Fibroblast of upper back skin (primary cell): ENCODE measurements around the gene ENTPD2.

Experiments
- DNase-seq: peaks from one replicate; pipeline ENCODE4 v3.0.0-alpha.2; 2013

ENTPD2 gene

GRCh38 chr9:137078701-137079400 lies 25.0 kb upstream of the ENTPD2 start:
- DNase-seq = no peak

- no peak for DNase-seq
Observed at GRCh38 chr9:137077758-137078693, 24.2 kb upstream of the ENTPD2 start.

GRCh38 chr9:137077010-137077747 lies 23.3 kb upstream of the ENTPD2 start, which contains the start of gene UAP1L1:
UAP1L1 (plus strand) TSS chr9:137077517; CDS start chr9:137077533, 16 bp downstream.
- peak; percentile 47 for DNase-seq

- no peak for DNase-seq
Observed at GRCh38 chr9:137076636-137077009, 22.8 kb upstream of the ENTPD2 start.

- DNase-seq = no peak
Observed at GRCh38 chr9:137075275-137075775, 21.5 kb upstream of the ENTPD2 start.

GRCh38 chr9:137074657-137075274 lies 20.9 kb upstream of the ENTPD2 start:
- no peak for DNase-seq

- DNase-seq = no peak
Observed at GRCh38 chr9:137073992-137074399, 20.1 kb upstream of the ENTPD2 start.

- DNase-seq = no peak
Observed at GRCh38 chr9:137071282-137071681, 17.4 kb upstream of the ENTPD2 start.

- DNase-seq = no peak
Observed at GRCh38 chr9:137070906-137071275, 17.0 kb upstream of the ENTPD2 start.

- peak; percentile 82 for DNase-seq
Observed at GRCh38 chr9:137070201-137070905, 16.5 kb upstream of the ENTPD2 start, which contains the start of gene SAPCD2. SAPCD2 (minus strand) TSS chr9:137070557; CDS start chr9:137070460, 97 bp downstream.

GRCh38 chr9:137069508-137070091 lies 15.7 kb upstream of the ENTPD2 start:
- no peak for DNase-seq

- no peak for DNase-seq
Observed at GRCh38 chr9:137068539-137069507, 15.0 kb upstream of the ENTPD2 start.

- DNase-seq = peak; percentile 73
Observed at GRCh38 chr9:137067860-137068538, 14.1 kb upstream of the ENTPD2 start.

GRCh38 chr9:137066096-137066861 lies 12.4 kb upstream of the ENTPD2 start:
- DNase-seq = no peak

GRCh38 chr9:137065336-137065967 lies 11.6 kb upstream of the ENTPD2 start:
- DNase-seq = no peak

GRCh38 chr9:137064880-137065164 lies 11.0 kb upstream of the ENTPD2 start:
- DNase-seq = no peak

- no peak for DNase-seq
Observed at GRCh38 chr9:137064027-137064879, 10.4 kb upstream of the ENTPD2 start.
